Kasumi-1 (cell line): ENCODE data around the gene DOC2A.

Experiments used
- DNase-seq, 2 experiments: peaks; one replicate each; lab custom pipeline; 2025; lab: John Stamatoyannopoulos, UW

Gene DOC2A

DNA sequence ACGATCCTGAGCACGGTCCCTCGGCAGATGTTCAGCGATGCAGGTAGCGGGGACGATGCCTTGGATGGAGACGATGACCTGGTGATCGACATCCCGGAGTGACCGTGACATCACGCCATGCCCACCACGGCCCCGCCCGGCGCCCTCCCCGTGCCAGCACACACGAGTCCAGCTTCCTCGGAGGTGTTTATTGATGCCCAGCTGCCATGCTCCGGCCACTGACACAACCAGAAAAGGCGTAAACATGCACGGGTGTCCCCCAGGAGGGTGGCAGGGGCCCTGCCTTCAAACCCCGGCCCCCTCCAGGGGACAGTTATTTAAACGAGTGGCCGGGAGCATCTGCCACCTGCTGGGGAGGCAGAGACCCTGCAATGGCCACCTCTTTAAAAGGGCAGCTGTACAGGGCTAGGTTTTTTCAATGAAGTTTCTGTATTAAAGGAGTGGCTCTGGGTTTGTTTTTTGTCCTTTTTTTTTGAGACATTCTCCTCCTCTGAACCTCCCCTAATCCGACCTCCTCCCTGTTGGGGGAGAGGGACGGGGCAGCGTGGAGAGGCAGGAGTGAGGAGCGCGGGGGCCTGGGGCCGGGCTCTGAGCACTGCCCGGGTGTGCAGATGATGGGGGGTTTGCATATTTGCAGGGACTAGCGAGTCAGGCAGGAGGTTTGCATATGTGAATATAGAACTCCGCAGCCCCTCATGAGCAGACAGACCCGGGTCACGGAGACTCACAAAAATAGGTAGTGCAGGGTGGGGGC is 5.3 kb downstream of the DOC2A start:
- peak in 1 of 2 experiments; percentile 31 for DNase-seq

DNA sequence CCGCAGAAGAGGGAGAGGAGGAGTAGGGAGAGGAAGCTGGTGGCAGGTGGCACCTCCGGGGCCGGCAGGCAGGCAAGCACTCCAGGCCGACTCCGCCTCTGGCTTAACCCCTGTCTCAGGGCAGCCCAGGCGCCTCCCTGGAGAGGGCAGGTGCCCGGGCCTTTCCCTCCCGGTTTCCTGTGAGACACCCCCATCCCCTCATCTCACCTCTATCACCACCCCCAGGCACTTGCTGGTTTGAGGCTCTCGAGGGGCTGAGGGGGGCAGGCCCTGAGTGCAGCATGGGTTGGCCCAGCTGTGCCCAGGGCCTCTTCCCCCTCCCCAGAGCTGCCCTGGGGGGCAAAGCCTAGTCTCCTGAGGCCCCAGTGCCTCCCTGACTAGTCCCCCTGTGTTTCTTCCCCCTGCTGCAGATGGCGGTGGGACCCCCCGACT is 6.0 kb downstream of the DOC2A start:
- no peak for DNase-seq

DNA sequence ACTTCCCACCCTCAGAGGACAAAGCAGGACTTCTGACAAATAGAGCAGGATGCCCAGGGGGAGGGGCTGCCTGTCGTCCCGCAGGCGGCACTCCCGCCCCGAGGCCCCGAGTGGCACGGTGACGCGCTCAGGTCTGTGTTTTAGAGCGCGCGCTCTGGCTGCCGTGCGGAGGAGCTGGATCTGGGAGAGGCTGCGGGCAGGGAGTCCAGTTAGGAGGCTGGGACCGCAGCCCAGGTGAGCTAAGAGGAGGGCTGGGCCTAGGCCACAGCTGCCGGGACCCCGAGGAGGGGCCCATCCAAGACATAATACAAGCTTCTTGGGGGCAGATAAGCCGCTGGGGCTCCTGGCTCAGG is 6.4 kb downstream of the DOC2A start:
- DNase-seq, result no peak

DNA sequence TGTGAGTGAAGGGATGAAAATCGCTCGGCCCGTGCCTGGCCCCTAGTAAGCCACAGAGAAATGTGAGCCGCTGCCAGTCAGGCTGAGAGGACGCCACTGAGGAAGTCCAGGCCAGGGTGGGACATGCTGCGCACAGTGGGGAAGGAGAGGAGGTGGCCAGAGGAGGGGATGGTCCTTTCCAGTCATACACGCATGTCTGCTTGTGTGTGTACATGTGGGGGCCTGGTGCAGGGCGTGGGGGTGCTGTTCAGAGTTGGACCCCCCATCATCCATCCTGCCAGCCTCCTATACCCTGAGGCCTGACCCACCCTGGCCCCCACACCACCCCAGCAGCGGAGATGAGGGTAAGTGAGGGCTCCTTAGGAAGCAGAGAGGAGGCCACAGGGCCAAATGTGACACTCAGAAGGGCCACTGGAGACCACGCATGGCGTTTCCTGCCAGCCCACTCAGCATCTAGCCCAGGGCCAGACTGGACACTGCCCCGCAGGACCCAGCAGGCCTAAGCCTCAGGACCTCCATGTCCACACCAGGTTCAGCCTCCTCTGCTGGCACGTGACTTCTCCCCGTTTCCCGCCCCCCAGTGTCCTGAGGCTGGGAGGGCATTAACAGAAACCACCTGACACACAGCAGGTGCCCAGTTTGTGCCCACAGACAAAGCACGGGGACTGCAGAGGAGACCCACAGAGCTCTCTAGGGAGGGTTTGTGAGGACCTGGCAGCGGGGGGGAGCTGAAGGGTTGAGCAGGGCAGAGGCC is 7.0 kb downstream of the DOC2A start:
- DNase-seq, result no peak

DNA sequence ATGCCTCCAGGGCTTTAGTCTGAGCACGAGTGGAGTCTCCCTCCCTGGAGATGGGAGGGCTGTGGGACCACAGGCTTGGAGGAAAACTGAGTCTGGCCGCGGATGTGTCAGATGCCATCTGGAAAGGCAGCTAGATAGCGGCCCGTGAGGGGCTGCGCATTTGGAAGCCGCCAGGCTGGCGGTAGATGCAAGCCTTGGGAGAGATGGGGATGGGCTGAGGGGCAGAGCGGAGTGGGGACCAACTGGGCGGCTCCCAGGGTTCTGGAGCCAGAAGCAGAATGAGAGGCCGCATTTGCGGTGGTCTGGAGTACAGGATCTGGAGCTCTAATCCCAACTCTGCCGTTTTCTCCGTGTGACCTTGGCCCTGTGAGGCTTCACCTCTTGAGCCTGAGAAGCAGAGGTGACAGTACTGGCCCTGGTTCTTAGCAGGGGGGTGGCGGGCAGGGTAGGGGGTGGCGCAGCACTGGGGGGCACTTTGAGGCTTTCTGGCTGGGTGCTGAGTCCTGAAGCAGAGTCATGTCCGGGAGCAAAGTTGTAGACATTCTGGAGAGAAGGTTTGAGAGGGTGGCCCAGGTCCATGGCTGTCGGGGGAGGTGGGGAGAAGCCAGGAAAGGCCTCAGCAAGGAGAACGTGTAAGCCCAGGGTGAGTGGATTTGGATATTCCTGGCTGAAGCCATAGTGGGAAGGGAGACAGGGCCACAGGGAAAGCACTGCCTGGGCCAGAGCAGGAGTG is 8.0 kb downstream of the DOC2A start:
- DNase-seq, result no peak

DNA sequence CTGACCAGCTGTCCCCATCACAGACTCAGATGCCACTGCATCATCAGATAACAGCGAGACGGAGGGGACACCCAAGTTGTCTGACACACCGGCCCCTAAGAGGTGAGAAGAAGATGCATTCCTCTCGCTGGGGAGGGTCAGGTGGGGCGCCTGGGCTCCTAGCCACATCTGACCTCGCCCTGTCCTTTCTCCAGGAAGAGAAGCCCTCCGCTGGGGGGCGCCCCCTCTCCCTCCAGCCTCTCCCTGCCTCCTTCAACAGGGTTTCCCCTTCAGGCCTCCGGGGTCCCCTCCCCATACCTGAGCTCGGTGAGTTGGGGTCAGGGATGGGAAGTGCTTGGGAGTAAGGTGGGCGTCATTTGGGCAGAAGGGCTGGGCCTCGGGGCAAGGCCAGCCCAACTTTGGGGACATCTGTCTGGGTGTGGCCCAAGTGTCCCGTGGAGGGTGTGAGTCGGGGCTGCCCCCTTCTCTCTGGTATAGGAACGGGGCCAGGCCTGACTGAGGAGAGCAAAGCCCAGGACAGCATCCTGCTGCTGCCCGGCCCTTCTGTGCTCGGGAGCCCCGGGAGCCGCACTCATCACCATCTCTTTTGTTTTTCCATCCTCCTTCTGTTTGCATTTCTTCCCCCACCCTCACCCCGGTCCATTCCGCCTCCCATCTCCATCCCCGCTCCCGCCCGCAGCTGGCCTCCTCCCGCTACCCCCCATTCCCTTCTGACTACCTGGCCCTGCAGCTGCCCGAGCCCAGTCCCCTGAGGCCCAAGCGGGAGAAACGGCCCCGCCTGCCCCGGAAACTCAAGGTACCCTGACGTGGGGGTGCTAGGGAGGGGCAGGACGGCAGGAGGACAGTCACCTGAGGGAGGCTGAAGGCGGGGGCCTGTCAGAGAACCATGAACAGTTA is 9.8 kb downstream of the DOC2A start:
- DNase-seq, result no peak

DNA sequence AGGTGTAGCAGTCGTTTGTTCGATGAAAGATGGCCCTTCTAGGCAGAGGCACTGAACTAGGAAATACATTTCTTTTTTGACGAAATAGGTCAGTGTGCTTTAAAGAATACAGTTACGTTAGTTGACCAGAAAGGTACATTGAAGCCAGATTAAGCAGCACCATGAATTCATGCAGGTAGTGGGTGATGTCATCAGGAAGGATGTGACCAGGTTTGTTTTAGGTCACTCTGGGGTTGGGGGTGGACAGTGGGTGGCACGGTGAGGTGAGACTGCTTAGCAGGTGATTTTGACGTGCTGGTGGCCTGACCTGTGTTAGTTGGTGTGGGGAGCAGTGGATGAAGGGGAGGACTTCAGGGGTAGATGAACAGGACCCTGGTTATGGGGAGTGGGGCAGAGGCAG is 11.2 kb downstream of the DOC2A start:
- no peak for DNase-seq

DNA sequence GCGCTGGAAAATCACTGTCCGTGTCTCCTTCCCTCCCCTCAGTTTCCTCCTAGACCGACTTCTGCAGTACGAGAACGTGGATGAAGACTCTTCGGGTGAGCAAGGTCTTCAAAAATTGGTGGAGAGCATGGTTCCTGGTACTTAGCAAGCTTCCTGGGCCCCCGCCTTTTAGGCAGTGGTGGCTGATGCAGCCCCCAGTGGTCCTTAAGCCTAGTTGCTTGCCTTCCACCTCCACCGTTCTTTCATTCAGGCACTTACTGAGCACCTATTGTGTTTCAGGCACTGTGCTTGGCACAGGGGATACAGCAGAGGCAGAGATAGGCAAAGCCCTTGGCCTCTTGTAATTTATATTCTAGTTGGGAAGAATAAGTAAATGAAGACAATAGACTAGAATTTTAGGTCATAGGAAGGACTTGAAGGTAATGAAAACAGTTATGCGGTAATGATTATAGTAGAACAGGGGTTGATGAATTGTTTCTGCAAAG is 14.0 kb downstream of the DOC2A start:
- no peak for DNase-seq

DNA sequence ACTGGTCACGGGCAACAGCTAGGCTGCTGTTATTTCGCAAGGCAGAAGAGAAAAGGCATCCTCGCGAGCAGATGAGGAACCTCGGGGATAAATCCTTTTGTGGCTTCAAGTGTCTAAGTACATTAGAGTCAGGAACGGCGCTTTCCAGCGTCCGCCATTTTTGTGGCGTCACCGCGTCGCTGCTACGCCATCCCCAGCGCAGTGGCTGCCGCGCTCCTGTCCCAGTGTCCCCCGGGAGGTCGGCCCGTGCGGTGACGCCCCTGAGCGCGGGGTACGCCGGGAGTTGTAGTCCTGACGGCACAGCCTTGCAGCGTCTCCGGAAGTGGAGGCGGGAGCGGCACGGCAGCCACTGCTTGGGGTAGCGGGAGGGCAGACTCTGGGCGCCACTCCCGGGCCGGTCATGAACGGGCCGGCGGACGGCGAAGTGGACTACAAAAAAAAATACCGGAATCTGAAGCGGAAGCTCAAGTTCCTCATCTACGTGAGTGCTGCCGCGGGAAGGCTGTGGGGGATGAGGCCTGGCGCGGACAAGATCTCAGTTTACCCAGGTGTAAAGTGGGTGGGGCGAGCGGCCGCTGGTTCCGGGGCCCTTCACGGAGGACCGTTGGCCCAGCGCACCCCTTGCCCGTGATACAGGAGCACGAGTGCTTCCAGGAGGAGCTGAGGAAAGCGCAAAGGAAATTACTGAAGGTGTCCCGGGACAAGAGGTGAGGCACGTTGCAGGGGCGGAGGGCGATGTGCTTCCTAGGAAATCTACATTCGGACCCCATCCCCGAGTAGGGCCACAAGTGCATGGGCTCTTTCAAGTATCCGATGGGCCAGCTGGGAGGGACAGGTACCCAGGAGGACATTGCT is 14.7 kb downstream of the DOC2A start, which contains the start of gene INO80E:
Gene INO80E (plus strand): TSS at position 331 of the 855 bp plus-strand sequence. CDS start 70 bp downstream, at position 401.
- DNase-seq, result peak; percentile 73 to 87

DNA sequence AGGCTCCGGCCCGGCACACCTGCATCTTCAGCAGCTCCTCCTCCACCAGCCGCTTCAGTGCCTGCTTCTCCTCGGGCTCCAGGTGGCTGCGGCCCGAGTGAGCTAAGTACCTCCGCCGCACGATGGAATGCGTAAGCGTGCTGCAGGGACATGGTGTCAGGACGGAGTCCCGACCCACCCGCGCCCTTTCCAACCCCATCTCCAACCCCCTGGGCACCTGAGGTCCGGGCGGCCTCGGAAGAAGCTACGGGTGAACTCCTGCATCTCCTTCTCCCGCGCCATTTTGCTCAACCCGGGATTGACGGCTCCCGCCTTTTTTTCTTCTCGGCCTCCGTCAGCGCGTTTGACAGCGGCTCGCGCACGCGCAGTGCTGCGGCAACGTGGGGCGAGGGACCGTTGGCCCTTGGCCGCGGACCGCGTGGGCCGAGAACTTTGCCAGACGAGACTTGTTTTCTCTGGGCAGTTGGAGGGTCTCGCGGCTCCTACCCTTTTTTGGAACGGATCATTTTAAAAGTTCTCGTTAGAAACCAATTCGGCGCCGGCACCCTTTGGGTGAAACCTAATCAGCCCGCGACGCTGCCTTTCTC is 15.4 kb downstream of the DOC2A start, which contains the start of gene HIRIP3:
Gene HIRIP3 (minus strand): TSS at position 294 of the 587 bp plus-strand sequence. CDS start 12 bp downstream, at position 282.
- peak; percentile 33 to 37 for DNase-seq

DNA sequence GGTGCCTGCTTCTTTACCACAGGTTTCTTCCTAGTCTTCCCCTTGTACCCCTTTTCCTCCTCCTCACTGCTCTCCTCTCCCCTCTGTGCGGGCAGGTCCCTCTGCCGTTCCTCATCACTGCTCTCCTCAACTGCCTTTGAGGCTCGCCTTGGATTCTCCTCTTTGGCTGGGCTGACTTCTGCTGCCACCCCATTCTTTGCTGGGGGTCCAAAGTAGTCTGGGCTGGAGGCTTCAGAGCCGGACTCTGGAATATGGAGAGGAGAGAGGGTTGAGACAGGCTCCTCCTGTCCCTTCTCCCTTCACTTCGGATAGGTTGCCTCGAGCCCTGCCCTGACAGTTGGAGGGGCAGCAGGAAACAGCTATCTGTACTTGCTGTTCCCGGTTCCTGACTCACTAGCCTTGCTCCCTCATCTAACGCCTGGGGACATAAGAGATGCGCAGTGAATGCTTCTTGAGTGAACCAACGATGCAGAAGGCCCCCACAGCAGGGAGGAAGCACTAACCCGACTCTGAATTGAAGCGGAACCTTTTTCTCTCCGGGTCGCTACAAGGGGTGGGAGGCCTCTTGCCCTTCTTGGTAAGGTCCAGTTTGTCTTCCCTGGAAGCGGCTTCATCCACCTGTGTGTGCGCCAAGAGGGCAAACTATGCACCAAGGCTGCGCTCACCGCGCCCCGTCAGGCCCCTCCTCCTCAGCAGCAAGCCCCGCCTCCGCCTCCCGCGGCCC is 16.1 kb downstream of the DOC2A start:
- DNase-seq, result no peak

DNA sequence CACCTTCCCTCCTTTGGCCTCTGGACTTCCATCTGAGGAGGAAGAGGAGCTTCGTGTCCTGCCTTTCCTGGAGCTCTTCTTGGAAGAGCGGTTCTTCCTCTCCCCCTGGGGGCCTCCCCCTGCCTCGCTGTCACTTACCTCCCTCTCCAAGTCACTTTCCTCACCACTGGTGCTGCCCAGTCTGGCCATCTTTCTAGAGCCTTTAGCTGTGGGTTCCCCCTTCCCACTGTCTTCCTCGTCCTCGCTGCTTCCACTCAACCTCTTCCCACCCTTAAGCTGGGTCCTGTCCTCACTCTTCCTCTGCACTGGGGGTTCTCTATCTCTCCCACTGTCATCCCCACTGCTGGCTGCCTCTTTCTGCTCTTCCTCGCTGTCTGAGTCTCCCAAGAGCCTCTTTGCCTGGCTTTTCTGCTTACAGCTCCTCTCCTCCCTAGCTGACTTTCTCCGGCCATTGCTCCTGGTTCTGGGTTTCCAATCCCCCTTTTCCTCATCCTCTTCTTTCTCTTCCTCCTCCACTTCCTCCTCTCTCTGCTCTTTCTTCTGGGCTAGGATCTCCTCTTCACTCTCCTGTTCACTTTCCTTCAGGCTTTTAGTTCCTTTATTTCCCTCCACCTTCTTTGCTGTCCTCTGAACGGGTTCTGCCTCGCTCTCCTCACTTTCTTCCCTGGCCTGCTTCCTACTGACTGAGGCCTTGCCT is 16.8 kb downstream of the DOC2A start:
- no peak for DNase-seq

DNA sequence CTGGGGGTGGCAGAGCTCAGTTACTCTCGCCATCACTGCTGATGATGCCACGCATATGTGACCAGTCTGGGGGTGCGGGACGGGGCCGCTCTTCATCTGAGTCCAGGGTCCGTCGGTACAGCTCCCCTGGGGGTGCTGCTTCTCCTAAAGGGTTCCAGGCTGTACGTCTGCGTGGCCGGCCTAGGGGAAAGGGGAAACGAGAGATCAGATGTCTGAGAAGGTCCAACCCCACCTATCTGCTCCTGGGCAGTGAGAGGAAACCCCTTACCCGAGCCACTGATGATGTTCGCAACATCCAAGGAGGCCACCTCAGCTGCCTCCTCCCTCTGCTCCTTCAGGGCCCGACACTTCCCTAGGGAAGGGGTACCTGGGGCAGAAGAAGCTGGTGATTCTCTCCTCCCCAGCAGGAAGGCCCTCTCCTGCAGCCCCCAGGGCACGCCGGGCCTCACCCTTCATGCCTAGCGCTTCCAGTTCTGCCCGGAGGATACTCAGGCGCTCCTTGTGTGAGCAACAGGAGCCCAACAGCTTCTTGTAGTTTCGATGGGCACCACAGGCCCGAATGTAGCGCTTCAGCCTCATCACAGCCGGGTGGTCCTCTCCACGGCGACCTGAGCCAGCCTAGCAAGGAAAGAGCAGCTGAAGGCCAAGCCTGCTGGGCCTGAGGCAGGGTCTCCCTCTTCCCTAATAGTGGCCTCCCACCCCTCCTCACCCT is 17.5 kb downstream of the DOC2A start:
- no peak for DNase-seq

DNA sequence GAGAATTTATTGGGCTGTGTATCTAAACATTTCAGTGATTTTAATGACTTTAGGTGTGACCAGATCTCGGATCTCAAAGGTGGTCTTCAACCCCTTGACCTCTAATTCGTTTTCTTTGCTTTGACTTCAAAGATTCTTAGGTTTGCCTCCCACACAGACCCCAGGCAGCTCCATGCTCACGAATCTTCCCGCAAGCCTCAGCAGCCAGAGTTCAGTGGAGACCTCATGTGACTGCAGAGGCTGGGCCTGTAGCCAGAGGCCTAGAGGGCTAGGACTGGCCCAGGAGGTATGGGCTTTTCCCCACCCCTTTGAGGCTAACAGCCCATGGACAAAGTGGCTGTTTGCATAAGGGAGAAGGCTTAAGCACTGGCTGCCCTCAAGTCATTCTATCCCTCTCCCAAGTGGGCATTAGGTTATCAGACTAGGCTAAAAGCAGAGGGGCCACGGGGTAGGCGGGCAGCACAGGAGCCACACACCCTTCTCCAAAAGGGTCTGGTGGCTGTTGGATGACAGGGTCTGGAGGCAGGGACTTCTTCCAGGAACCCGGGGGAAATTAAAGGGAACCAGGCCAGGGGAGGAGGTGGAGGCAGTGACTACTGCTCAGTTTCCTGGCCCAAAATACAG is 18.4 kb downstream of the DOC2A start:
- no peak for DNase-seq

DNA sequence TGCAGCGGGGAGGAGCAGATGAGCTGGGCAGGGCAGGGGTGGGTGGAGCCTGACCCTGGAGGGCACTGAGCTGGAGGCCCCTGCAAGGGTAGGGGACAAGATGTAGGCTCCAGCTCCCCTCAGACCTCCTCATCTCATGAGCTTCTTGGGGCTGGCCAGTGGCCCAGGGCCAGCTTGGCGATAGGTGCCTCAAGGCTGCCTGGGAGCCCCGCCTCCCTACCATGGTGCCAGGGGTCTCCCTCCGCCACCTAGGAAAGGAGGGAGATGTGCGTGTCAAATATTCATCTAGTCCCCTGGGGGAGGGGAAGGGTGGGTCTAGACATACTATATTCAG is 19.3 kb downstream of the DOC2A start:
- no peak for DNase-seq

DNA sequence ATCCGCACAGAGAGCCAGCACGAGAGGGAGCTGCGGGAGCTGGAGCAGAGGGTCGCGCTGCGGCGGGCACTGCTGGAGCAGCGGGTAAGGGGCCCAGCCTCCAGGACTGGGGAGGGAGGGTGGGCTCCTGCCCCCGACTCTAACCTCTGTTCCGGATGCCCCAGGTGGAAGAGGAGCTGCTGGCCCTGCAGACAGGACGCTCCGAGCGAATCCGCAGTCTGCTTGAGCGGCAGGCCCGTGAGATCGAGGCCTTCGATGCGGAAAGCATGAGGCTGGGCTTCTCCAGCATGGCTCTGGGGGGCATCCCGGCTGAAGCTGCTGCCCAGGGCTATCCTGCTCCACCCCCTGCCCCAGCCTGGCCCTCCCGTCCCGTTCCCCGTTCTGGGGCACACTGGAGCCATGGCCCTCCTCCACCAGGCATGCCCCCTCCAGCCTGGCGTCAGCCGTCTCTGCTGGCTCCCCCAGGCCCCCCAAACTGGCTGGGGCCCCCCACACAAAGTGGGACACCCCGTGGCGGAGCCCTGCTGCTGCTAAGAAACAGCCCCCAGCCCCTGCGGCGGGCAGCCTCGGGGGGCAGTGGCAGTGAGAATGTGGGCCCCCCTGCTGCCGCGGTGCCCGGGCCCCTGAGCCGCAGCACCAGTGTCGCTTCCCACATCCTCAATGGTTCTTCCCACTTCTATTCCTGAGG is 19.8 kb downstream of the DOC2A start:
- DNase-seq, result no peak

DNA sequence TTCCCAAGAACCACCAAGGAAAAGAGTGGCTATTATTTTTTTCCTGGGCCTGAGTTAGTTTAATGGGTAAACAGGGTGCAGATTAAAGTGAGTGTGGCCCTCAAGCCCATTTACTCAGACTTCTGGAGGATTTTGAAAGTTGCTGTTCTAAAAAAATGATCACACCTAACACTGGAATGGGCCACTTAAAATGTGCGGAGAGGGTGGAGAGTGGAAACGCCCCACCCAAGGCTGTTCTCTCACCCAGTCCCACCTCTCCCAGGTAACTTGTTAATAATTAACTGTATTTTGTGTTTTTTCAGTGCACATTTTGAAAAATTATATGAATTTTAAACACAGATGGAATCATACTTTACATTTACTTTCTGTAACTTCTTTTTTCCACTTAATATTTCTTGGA is 20.8 kb downstream of the DOC2A start:
- DNase-seq, result no peak
